PC-9 (cell line): Measurements from ENCODE around the gene CADM2. TPM values are rescaled to one million over a fixed set of nuclear protein-coding genes. Genes with fewer than 3 reads are reported as not detected.

Source experiments
- BruUV-seq: library from RNA; stranded (reverse); fragments of 400-500 nt; replicated peaks from 2 replicates; lab custom pipeline; 2021; lab: Mats Ljungman, UMichigan
- CTCF ChIA-PET: fragments of 300-600 bp; sonication (Branson Sonifier 250); formaldehyde crosslinking; loops from one replicate; lab custom pipeline; 2022; ENCODE audit warnings: antibody characterized with exemption; lab: Charles Lee
- POLR2A ChIA-PET: fragments of 300-600 bp; sonication (Branson Sonifier 250); formaldehyde crosslinking; loops from one replicate; lab custom pipeline; 2022; ENCODE audit warnings: antibody characterized with exemption; ENCODE audit not compliant: unreplicated experiment; lab: Charles Lee
- DNase-seq, 2 experiments: peaks; one replicate each; pipeline versions ENCODE4 v3.0.0 to v3.0.0-alpha.2; 2015 to 2022; ENCODE audit warnings: mixed read lengths in 1 of 2
- H2AFZ ChIP-seq: fragments of 200-600 bp; sonication (generic); 2 replicates; pipeline ENCODE4 v1.8.1; 2017; ENCODE audit warnings: antibody characterized with exemption
- H3F3A ChIP-seq: fragments of 200-600 bp; sonication (generic); 2 replicates; pipeline ENCODE4 v1.8.1; 2017; ENCODE audit warnings: antibody characterized with exemption, mild to moderate bottlenecking, low read depth; ENCODE audit not compliant: insufficient read depth
- H3K27ac ChIP-seq: fragments of 200-600 bp; sonication (generic); 2 replicates; pipeline ENCODE4 v1.6.1; 2016; ENCODE audit warnings: mixed run types
- H3K27me3 ChIP-seq: fragments of 200-600 bp; sonication (generic); 2 replicates; pipeline ENCODE4 v1.6.1; 2016; ENCODE audit warnings: low read depth, mixed run types; ENCODE audit not compliant: insufficient read depth
- H3K36me3 ChIP-seq: fragments of 200-600 bp; sonication (generic); 2 replicates; pipeline ENCODE4 v1.6.1; 2016; ENCODE audit warnings: low read depth, mixed run types
- H3K4me1 ChIP-seq: fragments of 200-600 bp; sonication (generic); replicated peaks from 2 replicates; pipeline ENCODE4 v1.6.1; 2016; ENCODE audit warnings: mixed run types; ENCODE audit not compliant: insufficient read depth
- H3K4me2 ChIP-seq: fragments of 200-600 bp; sonication (generic); 2 replicates; pipeline ENCODE4 v1.6.1; 2017; ENCODE audit warnings: mixed run types
- H3K4me3 ChIP-seq: fragments of 200-600 bp; sonication (generic); 2 replicates; pipeline ENCODE4 v1.6.1; 2016; ENCODE audit warnings: mixed run types
- H3K79me2 ChIP-seq: fragments of 200-600 bp; sonication (generic); 2 replicates; pipeline ENCODE4 v1.6.1; 2017; ENCODE audit warnings: low read depth, mixed run types
- H3K9me2 ChIP-seq: fragments of 200-600 bp; sonication (generic); 2 replicates; pipeline ENCODE4 v1.8.1; 2017; ENCODE audit warnings: mild to moderate bottlenecking; ENCODE audit not compliant: insufficient read depth
- H3K9me3 ChIP-seq: fragments of 200-600 bp; sonication (generic); 2 replicates; pipeline ENCODE4 v1.8.1; 2016; ENCODE audit warnings: low read depth; ENCODE audit not compliant: insufficient read depth
- H4K20me1 ChIP-seq: fragments of 200-600 bp; sonication (generic); 2 replicates; pipeline ENCODE4 v1.8.1; 2017; ENCODE audit not compliant: insufficient read depth
- CTCF ChIP-seq: fragments of 200-600 bp; sonication (generic); conservative IDR thresholded peaks from 2 replicates; pipeline ENCODE4 v1.6.1; 2017; ENCODE audit warnings: mixed run types, antibody characterized with exemption, mild to moderate bottlenecking, moderate library complexity
- EZH2 ChIP-seq: fragments of 200-600 bp; sonication (generic); IDR thresholded peaks from 2 replicates; pipeline ENCODE4 v1.8.0; 2017; ENCODE audit warnings: antibody characterized with exemption, low read depth
- intact Hi-C: fragments of 100-400 bp; cut with micrococcal nuclease; formaldehyde crosslinking; loops from one replicate; pipeline ENCODE4 v1.10.0; 2022; ENCODE audit not compliant: unreplicated experiment
- total RNA-seq: library from RNA; stranded (reverse); gene quantifications from 2 replicates; pipeline ENCODE4 v1.2.3, GENCODE V29; 2021

CADM2 gene
- total RNA-seq, 1 experiment from 2014 or later: 0.59 TPM

DNA sequence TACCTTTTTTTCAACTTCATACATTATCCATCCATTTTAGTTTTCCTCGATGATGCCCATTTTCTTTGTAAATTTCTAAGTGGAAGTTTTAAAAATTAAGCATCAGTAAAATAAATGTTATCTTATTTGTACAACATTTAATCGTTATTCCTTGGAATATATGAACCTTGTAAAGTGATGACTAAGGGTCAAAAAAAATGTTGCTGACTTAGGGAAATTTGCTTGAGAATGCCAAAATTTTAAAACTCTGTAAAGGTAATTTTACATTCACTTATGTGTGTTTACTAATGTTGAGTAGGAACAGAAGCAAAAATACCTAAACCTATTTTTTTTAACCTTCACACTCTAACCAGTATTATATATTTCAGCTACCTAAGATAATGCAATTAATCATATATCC lies 1115.0 kb downstream of the CADM2 start:
- Histone ChIP-seq H3K4me3 (no peak overlapping the region), H3K27me3 (no peaks in the 10 kb centered on the region), H3F3A (no peaks in the 10 kb centered on the region), H4K20me1 (no peaks in the 10 kb centered on the region), H2AFZ (no peak overlapping the region), H3K36me3 (no peaks in the 10 kb centered on the region), H3K79me2 (no peaks in the 10 kb centered on the region), H3K9me3 (no peaks in the 10 kb centered on the region), H3K27ac (no peak overlapping the region), H3K9me2 (no peaks in the 10 kb centered on the region), H3K4me2 (no peak overlapping the region), H3K4me1 (no peaks in the 10 kb centered on the region)
- intact Hi-C loops: no loop called here
- BruUV-seq: no TSS peak
- ChIA-PET POLR2A (no interaction called here), CTCF (no interaction called here)
- DNase-seq: no peak
- TF ChIP-seq CTCF (no peak), EZH2 (no peak)

DNA sequence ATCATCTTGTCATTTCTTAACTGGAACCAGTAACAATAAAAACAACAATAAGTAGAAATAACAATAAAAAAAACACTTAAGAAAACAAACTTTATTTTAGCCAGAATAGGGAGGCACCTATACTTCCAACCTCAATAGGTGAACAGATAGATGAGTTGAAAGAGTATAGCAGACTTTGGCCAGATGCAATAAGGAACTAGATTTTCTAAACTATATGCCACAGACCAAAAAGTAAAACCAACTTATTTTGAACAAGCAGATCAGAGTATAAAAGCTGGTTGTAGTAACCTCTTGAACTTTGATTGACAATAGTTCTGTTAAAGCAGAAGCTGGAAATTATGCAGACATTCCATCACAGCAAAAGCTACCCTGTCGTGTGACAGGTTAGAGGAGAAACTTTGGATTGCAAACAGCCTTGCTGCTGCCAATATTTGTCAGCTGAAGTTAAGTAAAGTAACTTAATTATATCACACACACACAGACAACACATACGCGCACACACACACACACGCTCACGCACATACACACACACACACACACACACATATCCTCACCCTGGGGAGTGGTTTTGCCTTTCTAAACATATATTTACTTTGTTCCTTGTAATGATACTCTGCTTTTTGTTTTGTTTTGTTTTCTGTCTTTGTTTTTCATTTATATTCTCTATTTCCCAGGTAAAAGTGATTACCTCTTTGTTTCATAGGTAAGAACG lies 1128.5 kb downstream of the CADM2 start:
- no peak for DNase-seq
- intact Hi-C loops: no loop called here
- H3K79me2 ChIP-seq: no peaks in the 10 kb centered on the region
- CTCF ChIA-PET: no interaction called here
- POLR2A ChIA-PET: no interaction called here
- H3K9me2 ChIP-seq: no peaks in the 10 kb centered on the region
- no peaks in the 10 kb centered on the region for H3K9me3 ChIP-seq
- H3F3A ChIP-seq: no peaks in the 10 kb centered on the region
- no peak overlapping the region for H2AFZ ChIP-seq
- H3K27me3 ChIP-seq: no peaks in the 10 kb centered on the region
- BruUV-seq: no TSS peak
- H3K36me3 ChIP-seq: no peaks in the 10 kb centered on the region
- no peak overlapping the region for H3K4me2 ChIP-seq
- no peaks in the 10 kb centered on the region for H4K20me1 ChIP-seq
- no peak overlapping the region for H3K27ac ChIP-seq
- TF ChIP-seq EZH2: no peak
- TF ChIP-seq CTCF: no peak
- H3K4me1 ChIP-seq: no peaks in the 10 kb centered on the region
- H3K4me3 ChIP-seq: no peak overlapping the region

DNA sequence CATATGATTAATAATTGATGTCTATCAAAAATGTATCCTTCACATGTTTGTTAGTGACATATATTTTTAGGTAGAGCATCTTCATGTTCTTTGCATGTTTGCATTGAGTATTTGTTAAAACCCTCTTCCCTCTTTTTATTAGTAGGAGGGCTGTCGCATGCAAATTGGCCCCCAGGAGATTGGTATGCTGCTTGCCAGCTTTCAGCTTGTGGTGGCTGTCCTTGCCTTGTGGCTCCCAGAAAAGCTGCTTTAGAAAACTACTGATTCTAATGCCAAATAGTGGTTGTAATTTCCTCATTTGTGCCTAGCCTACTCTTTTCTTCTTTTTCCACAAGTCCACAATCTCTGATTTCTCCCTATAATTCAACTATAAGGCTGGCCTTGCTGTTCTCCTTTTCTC lies 1145.4 kb downstream of the CADM2 start:
- intact Hi-C loops: no loop called here
- CTCF ChIA-PET: no interaction called here
- H3K4me3 ChIP-seq: no peak overlapping the region
- no peaks in the 10 kb centered on the region for H4K20me1 ChIP-seq
- no peaks in the 10 kb centered on the region for H3K9me2 ChIP-seq
- no peak for TF ChIP-seq CTCF
- TF ChIP-seq EZH2: no peak
- no peak overlapping the region for H3K27ac ChIP-seq
- no peaks in the 10 kb centered on the region for H3K9me3 ChIP-seq
- no peaks in the 10 kb centered on the region for H3K27me3 ChIP-seq
- POLR2A ChIA-PET: no interaction called here
- H2AFZ ChIP-seq: no peak overlapping the region
- no peaks in the 10 kb centered on the region for H3K4me1 ChIP-seq
- H3K4me2 ChIP-seq: no peak overlapping the region
- H3K79me2 ChIP-seq: no peaks in the 10 kb centered on the region
- no peaks in the 10 kb centered on the region for H3F3A ChIP-seq
- no peak for DNase-seq
- BruUV-seq: no TSS peak
- H3K36me3 ChIP-seq: no peaks in the 10 kb centered on the region
